PC-9 (cell line): ENCODE data around the gene MGAT4A.

Experiments used
- EZH2 ChIP-seq: fragments of 200-600 bp; sonication (generic); IDR thresholded peaks from 2 replicates; pipeline ENCODE4 v1.8.0; 2017; ENCODE audit warnings: antibody characterized with exemption, low read depth
- TF ChIP-seq, protein P1 (sequence below): fragments of 200-600 bp; sonication (generic); conservative IDR thresholded peaks from 2 replicates; pipeline ENCODE4 v1.6.1; 2017; ENCODE audit warnings: mixed run types, antibody characterized with exemption, mild to moderate bottlenecking, moderate library complexity

DNA sequence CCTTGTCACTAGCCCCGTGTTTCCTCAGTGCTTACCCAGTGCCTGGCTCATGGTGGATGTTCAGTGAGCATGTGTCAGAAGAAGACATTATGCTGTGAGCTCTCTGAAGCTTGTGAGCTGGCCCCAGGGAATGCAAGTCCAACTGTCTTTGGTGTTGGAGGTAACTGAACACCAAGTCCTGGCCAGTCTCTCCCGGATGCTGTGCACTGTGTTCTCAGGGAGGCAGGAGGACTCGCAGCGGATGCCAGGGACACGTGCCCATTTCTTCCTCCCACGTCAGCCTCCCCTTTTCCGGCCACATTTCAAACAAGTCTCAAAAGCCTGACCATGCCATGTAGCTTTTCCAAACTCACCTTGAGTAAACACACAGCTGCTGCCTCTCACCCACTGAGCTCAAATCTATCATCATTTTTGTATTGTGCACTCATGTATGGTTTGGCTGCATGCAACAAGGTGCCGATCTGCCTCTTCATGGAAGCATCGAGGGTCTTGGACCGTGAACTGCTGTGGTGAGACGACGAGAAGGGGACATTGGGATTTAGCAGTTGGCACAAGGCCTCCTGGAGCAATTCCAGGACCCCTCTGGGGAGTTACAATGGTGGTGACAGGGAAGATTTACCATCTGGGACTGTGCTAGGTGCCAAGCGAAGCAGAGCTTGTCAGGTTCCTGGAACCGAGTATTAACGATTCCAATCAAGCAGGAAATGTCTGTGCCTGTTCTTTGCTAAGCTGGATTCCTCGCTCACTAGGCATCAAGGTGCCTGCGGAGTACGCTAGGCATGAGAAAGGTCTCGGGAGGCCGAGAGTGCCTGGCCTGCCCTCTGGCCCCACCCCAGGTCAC, 44.4 kb upstream of the MGAT4A start:
- TF ChIP-seq, protein P1, sequence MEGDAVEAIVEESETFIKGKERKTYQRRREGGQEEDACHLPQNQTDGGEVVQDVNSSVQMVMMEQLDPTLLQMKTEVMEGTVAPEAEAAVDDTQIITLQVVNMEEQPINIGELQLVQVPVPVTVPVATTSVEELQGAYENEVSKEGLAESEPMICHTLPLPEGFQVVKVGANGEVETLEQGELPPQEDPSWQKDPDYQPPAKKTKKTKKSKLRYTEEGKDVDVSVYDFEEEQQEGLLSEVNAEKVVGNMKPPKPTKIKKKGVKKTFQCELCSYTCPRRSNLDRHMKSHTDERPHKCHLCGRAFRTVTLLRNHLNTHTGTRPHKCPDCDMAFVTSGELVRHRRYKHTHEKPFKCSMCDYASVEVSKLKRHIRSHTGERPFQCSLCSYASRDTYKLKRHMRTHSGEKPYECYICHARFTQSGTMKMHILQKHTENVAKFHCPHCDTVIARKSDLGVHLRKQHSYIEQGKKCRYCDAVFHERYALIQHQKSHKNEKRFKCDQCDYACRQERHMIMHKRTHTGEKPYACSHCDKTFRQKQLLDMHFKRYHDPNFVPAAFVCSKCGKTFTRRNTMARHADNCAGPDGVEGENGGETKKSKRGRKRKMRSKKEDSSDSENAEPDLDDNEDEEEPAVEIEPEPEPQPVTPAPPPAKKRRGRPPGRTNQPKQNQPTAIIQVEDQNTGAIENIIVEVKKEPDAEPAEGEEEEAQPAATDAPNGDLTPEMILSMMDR, result no peak
- TF ChIP-seq EZH2, result no peak
